Neural progenitor cell (in vitro differentiated cells): ENCODE measurements around the gene GOLIM4. TPM values are rescaled to one million over a fixed set of nuclear protein-coding genes. Genes with fewer than 3 reads are reported as not detected.

Experiments
- DNase-seq: peaks from one replicate; pipeline ENCODE4 v3.0.0-alpha.2; 2016; ENCODE audit warnings: low spot score
- H2AFZ ChIP-seq: fragments of 200-600 bp; sonication (generic); replicated peaks from 2 replicates; pipeline ENCODE4 v1.6.1; 2016; ENCODE audit warnings: antibody characterized with exemption
- H3F3A ChIP-seq: fragments of 200-600 bp; sonication (generic); 2 replicates; pipeline ENCODE4 v1.6.1; 2016; ENCODE audit warnings: antibody characterized with exemption, low read depth
- H3K27ac ChIP-seq: fragments of 200-600 bp; sonication (generic); 2 replicates; pipeline ENCODE4 v1.5.1; 2016; ENCODE audit warnings: mild to moderate bottlenecking
- H3K27me3 ChIP-seq: fragments of 200-600 bp; sonication (generic); 2 replicates; pipeline ENCODE4 v1.6.1; 2016; ENCODE audit warnings: mild to moderate bottlenecking, moderate library complexity
- H3K36me3 ChIP-seq: fragments of 200-600 bp; sonication (generic); 2 replicates; pipeline ENCODE4 v1.5.1; 2016
- H3K4me1 ChIP-seq: fragments of 200-600 bp; sonication (generic); 2 replicates; pipeline ENCODE4 v1.6.1; 2016; ENCODE audit warnings: mixed run types
- H3K4me2 ChIP-seq: fragments of 200-600 bp; sonication (generic); 2 replicates; pipeline ENCODE4 v1.6.1; 2016
- H3K4me3 ChIP-seq: fragments of 200-600 bp; sonication (generic); 2 replicates; pipeline ENCODE4 v1.5.1; 2016
- H3K79me2 ChIP-seq: fragments of 200-600 bp; sonication (generic); 2 replicates; pipeline ENCODE4 v1.6.1; 2016; ENCODE audit warnings: low read depth
- H3K9ac ChIP-seq: fragments of 200-600 bp; sonication (generic); 2 replicates; pipeline ENCODE4 v1.6.1; 2016
- H3K9me3 ChIP-seq: fragments of 200-600 bp; sonication (generic); 2 replicates; pipeline ENCODE4 v1.5.1; 2016; ENCODE audit warnings: low read depth
- H4K20me1 ChIP-seq: fragments of 200-600 bp; sonication (generic); 2 replicates; pipeline ENCODE4 v1.6.1; 2016; ENCODE audit warnings: low read depth
- H3K27ac Mint-ChIP-seq: 3 replicates; pipeline ENCODE4 v1.8.0; 2021; ENCODE audit warnings: mixed read lengths
- H3K27me3 Mint-ChIP-seq: 2 replicates; pipeline ENCODE4 v1.8.0; 2022; ENCODE audit warnings: low read depth, mild to moderate bottlenecking, inconsistent platforms, moderate library complexity, mixed read lengths; ENCODE audit not compliant: insufficient read depth
- H3K36me3 Mint-ChIP-seq: 3 replicates; pipeline ENCODE4 v1.8.0; 2021; ENCODE audit warnings: mixed read lengths
- H3K4me1 Mint-ChIP-seq: 3 replicates; pipeline ENCODE4 v1.8.0; 2021; ENCODE audit warnings: mixed read lengths
- H3K4me3 Mint-ChIP-seq: 3 replicates; pipeline ENCODE4 v1.8.0; 2021; ENCODE audit warnings: mild to moderate bottlenecking, moderate library complexity, mixed read lengths
- H3K9me3 Mint-ChIP-seq: 3 replicates; pipeline ENCODE4 v1.8.0; 2020; ENCODE audit warnings: mixed read lengths
- EZH2 ChIP-seq: fragments of 200-600 bp; sonication (generic); IDR thresholded peaks from 2 replicates; pipeline ENCODE4 v1.6.1; 2017; ENCODE audit warnings: antibody characterized with exemption, mild to moderate bottlenecking, moderate library complexity
- EZH2phosphoT487 ChIP-seq: fragments of 200-600 bp; sonication (generic); IDR thresholded peaks from 2 replicates; pipeline ENCODE4 v1.6.1; 2017; ENCODE audit warnings: antibody characterized with exemption
- total RNA-seq: library from RNA; depleted of rRNA; stranded (reverse); fragments of >200 nt; gene quantifications from 2 replicates; pipeline ENCODE4 v1.2.3, GENCODE V29; 2015; ENCODE audit warnings: low replicate concordance
- TF ChIP-seq, protein P1 (sequence below): fragments of 200-600 bp; sonication (generic); IDR thresholded peaks from 2 replicates; pipeline ENCODE4 v1.5.1; 2017; ENCODE audit warnings: antibody characterized with exemption, mild to moderate bottlenecking

GOLIM4 gene
- total RNA-seq, 1 donor from 2014 or later, result 22.9 TPM

GRCh38 chr3:168081856-168082255 lies 13.9 kb downstream of the GOLIM4 start:
- no peak overlapping the region for H3K27ac ChIP-seq

GRCh38 chr3:168081171-168081771 lies 14.5 kb downstream of the GOLIM4 start:
- no peaks in the 10 kb centered on the region for H3K27me3 ChIP-seq
- H3K27ac ChIP-seq, result no peak overlapping the region
- H3K36me3 ChIP-seq, result no peaks in the 10 kb centered on the region
- no peaks in the 10 kb centered on the region for H3K9me3 ChIP-seq
- no peak overlapping the region for H3K4me2 ChIP-seq
- no peak overlapping the region for H3K9ac ChIP-seq
- peaks cover 3% of the 10 kb centered on the region for H3K4me1 ChIP-seq
- no peaks in the 10 kb centered on the region for H3F3A ChIP-seq
- Mint-ChIP-seq H3K27ac (no peak overlapping the region), H3K27me3 (no peaks in the 10 kb centered on the region), H3K9me3 (no peaks in the 10 kb centered on the region), H3K36me3 (no peaks in the 10 kb centered on the region), H3K4me3 (no peak overlapping the region), H3K4me1 (peaks cover 20% of the 10 kb centered on the region)
- H2AFZ ChIP-seq, result no peak overlapping the region
- peaks cover 7% of the 10 kb centered on the region for H4K20me1 ChIP-seq
- DNase-seq, result no peak
- no peak overlapping the region for H3K4me3 ChIP-seq
- H3K79me2 ChIP-seq, result peaks cover 74% of the 10 kb centered on the region
- TF ChIP-seq, protein P1, sequence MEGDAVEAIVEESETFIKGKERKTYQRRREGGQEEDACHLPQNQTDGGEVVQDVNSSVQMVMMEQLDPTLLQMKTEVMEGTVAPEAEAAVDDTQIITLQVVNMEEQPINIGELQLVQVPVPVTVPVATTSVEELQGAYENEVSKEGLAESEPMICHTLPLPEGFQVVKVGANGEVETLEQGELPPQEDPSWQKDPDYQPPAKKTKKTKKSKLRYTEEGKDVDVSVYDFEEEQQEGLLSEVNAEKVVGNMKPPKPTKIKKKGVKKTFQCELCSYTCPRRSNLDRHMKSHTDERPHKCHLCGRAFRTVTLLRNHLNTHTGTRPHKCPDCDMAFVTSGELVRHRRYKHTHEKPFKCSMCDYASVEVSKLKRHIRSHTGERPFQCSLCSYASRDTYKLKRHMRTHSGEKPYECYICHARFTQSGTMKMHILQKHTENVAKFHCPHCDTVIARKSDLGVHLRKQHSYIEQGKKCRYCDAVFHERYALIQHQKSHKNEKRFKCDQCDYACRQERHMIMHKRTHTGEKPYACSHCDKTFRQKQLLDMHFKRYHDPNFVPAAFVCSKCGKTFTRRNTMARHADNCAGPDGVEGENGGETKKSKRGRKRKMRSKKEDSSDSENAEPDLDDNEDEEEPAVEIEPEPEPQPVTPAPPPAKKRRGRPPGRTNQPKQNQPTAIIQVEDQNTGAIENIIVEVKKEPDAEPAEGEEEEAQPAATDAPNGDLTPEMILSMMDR, result no peak
- no peak for TF ChIP-seq EZH2phosphoT487
- no peak for TF ChIP-seq EZH2

More at GRCh38 chr3:168081856-168082255, 13.9 kb downstream of the GOLIM4 start:
- TF ChIP-seq, protein P1, result no peak
- no peak for TF ChIP-seq EZH2
- no peak for TF ChIP-seq EZH2phosphoT487
- Mint-ChIP-seq H3K27ac (no peak overlapping the region), H3K4me1 (peaks cover 20% of the 10 kb centered on the region), H3K27me3 (no peaks in the 10 kb centered on the region), H3K9me3 (no peaks in the 10 kb centered on the region), H3K4me3 (no peak overlapping the region), H3K36me3 (no peaks in the 10 kb centered on the region)
- no peak for DNase-seq
- Histone ChIP-seq H3K27me3 (no peaks in the 10 kb centered on the region), H3K4me3 (no peak overlapping the region), H3K9me3 (no peaks in the 10 kb centered on the region), H3K36me3 (no peaks in the 10 kb centered on the region), H3K79me2 (peaks cover 74% of the 10 kb centered on the region), H4K20me1 (peaks cover 7% of the 10 kb centered on the region), H3K9ac (no peak overlapping the region), H3K4me1 (peaks cover 3% of the 10 kb centered on the region), H3K4me2 (no peak overlapping the region), H2AFZ (no peak overlapping the region), H3F3A (no peaks in the 10 kb centered on the region)

DNA sequence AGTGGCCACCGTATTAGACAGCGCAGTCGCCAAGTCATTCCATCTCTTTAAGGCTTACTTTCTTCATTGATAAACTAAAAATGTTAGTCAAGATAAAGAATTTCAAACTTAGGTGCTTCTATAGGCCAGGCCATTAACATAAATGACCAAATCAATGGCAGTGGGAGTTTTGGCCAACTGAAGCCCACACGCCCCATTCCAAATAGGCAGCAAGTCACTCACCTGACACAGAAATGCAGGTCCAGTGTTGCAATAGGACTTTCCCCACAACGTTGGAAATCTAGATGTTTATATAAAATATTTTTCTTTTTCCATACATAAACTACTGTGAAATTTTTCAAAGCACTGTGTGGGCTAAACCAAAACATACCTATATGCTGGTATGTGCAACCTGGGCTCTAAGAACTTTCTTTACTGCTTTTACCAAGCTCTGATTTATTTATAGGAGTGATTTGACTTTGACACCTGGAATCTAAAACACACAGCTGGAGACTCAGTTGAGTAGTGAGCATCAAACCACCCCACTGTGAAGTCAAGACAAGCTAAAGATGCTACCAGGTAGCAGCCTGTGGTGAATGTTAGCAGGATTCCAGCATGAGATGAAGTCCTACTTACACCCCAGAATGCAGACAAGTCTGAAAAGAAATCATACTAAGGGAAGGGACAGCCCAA lies 15.1 kb downstream of the GOLIM4 start:
- peaks cover 7% of the 10 kb centered on the region for H4K20me1 ChIP-seq
- no peak overlapping the region for H3K4me3 Mint-ChIP-seq
- H3K36me3 ChIP-seq, result no peaks in the 10 kb centered on the region
- peaks cover 20% of the 10 kb centered on the region for H3K4me1 Mint-ChIP-seq
- H3K9ac ChIP-seq, result no peak overlapping the region
- H3F3A ChIP-seq, result no peaks in the 10 kb centered on the region
- H3K4me1 ChIP-seq, result peaks cover 3% of the 10 kb centered on the region
- H3K27me3 Mint-ChIP-seq, result no peaks in the 10 kb centered on the region
- H3K9me3 ChIP-seq, result no peaks in the 10 kb centered on the region
- no peaks in the 10 kb centered on the region for H3K9me3 Mint-ChIP-seq
- no peak overlapping the region for H2AFZ ChIP-seq
- no peak overlapping the region for H3K4me2 ChIP-seq
- no peaks in the 10 kb centered on the region for H3K36me3 Mint-ChIP-seq
- DNase-seq, result no peak
- H3K27me3 ChIP-seq, result no peaks in the 10 kb centered on the region
- H3K27ac Mint-ChIP-seq, result no peak overlapping the region
- peaks cover 72% of the 10 kb centered on the region for H3K79me2 ChIP-seq
- no peak for TF ChIP-seq EZH2phosphoT487
- TF ChIP-seq EZH2, result no peak
- TF ChIP-seq, protein P1, result no peak
- H3K27ac ChIP-seq, result no peak overlapping the region
- H3K4me3 ChIP-seq, result no peak overlapping the region
